Mesothelial cell of epicardium (in vitro differentiated cells): Measurements from ENCODE around the gene CAPN15. TPM values are rescaled to one million over a fixed set of nuclear protein-coding genes. Genes with fewer than 3 reads are reported as not detected.

Experiments
- DNase-seq, 2 experiments: peaks; one replicate each; pipeline ENCODE4 v3.0.0; 2021; ENCODE audit warnings: low spot score in 2 of 2; ENCODE audit not compliant: unreplicated experiment in 2 of 2
- H3K27ac Mint-ChIP-seq: 2 replicates; pipeline ENCODE4 v1.8.0; 2021; ENCODE audit warnings: mixed read lengths
- H3K27me3 Mint-ChIP-seq: 2 replicates; pipeline ENCODE4 v1.8.0; 2021; ENCODE audit warnings: low read depth, mixed read lengths
- H3K36me3 Mint-ChIP-seq: 2 replicates; pipeline ENCODE4 v1.8.0; 2021; ENCODE audit warnings: mixed read lengths
- H3K4me1 Mint-ChIP-seq: 2 replicates; pipeline ENCODE4 v1.8.0; 2021; ENCODE audit warnings: mixed read lengths
- H3K4me3 Mint-ChIP-seq: 2 replicates; pipeline ENCODE4 v1.8.0; 2021; ENCODE audit warnings: mild to moderate bottlenecking, moderate library complexity, mixed read lengths
- H3K9me3 Mint-ChIP-seq: 2 replicates; pipeline ENCODE4 v1.8.0; 2021; ENCODE audit warnings: mixed read lengths
- total RNA-seq: library from RNA; stranded (reverse); gene quantifications from 3 replicates; pipeline ENCODE4 v1.2.1, GENCODE V29; 2021
- TF ChIP-seq, protein P1 (sequence below): fragments of 200-600 bp; sonication (generic); IDR thresholded peaks from one replicate; pipeline ENCODE4 v1.5.0; 2021; ENCODE audit warnings: antibody characterized with exemption; ENCODE audit not compliant: unreplicated experiment

The CAPN15 gene
- total RNA-seq, 1 donor from 2014 or later: 49.1 TPM

DNA sequence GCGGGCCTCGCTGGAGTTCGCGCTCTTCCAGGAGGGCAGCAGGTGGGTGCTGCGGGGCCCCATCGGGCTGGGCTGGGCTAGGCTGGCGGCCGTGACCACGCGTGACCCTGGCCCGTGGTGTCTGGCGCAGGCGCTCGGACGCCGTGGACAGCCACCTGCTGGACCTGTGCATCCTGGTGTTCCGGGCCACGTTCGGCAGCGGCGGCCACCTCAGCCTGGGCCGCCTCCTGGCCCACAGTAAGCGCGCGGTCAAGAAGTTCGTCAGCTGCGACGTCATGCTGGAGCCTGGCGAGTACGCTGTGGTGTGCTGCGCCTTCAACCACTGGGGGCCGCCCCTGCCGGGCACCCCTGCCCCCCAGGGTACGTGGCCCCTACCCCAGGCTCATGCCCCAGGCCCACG, 24.7 kb downstream of the CAPN15 start:
- Mint-ChIP-seq H3K27me3 (peaks cover 2% of the 10 kb centered on the region), H3K4me1 (no peaks in the 10 kb centered on the region), H3K27ac (no peak overlapping the region), H3K36me3 (peaks cover 2% of the 10 kb centered on the region), H3K9me3 (no peaks in the 10 kb centered on the region), H3K4me3 (no peak overlapping the region)
- TF ChIP-seq, protein P1, sequence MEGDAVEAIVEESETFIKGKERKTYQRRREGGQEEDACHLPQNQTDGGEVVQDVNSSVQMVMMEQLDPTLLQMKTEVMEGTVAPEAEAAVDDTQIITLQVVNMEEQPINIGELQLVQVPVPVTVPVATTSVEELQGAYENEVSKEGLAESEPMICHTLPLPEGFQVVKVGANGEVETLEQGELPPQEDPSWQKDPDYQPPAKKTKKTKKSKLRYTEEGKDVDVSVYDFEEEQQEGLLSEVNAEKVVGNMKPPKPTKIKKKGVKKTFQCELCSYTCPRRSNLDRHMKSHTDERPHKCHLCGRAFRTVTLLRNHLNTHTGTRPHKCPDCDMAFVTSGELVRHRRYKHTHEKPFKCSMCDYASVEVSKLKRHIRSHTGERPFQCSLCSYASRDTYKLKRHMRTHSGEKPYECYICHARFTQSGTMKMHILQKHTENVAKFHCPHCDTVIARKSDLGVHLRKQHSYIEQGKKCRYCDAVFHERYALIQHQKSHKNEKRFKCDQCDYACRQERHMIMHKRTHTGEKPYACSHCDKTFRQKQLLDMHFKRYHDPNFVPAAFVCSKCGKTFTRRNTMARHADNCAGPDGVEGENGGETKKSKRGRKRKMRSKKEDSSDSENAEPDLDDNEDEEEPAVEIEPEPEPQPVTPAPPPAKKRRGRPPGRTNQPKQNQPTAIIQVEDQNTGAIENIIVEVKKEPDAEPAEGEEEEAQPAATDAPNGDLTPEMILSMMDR: no peak
- DNase-seq: no peak

DNA sequence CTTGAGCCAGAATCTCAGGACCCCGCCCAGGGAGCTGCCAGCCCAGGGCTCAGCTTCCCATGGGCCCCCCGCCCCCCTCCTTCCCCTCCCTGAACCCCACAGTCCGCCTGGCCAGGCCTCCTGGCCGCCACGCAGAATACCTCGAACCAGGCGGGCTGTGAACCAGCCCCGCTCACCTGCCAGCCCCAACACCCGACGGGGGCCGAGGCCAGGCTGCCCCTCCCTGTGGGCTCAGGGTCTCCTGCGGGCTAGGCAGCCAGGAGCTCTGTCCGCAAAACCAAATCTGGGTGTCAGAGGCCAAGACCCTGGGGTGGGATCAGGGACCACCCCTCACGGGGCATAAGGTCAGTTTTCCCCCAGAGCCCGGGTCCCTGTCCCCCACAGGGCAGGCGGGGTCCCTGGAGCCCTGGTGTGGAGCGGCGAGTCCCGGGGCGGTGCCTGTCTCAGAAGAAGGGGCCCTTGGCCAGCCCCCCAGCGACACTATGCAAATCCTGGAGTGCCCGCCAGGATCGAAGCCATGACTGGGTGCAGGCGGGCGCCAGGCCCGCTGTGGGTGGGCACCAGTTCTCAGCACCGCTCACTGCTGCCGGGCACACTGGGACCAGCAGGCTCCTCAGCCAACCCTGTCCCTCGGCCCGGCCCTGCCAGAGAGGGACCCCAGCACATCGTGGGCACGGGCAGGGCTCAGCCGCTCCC, 26.2 kb downstream of the CAPN15 start:
- TF ChIP-seq, protein P1: no peak
- Mint-ChIP-seq H3K27ac (no peak overlapping the region), H3K9me3 (no peaks in the 10 kb centered on the region), H3K4me3 (no peak overlapping the region), H3K4me1 (no peaks in the 10 kb centered on the region), H3K36me3 (peaks cover 2% of the 10 kb centered on the region), H3K27me3 (peaks cover 17% of the 10 kb centered on the region)
- no peak for DNase-seq

DNA sequence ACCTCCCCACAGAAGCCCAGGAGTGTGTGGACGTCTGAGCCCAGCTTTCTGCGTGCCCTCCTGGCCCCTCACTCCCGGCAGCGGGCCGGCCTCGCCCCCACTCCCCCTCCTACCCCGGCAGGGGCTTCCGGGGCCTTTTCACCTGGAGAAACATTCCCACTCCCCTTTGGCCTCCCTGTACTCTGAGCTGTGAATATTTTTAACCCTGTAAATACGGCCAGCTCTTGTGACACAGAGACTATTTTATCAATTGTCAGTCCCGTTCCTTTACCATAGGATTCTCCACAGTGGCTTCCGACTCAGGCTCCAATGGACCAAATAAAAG, 26.7 kb downstream of the CAPN15 start:
- TF ChIP-seq, protein P1: no peak
- DNase-seq: no peak
- H3K4me3 Mint-ChIP-seq: no peak overlapping the region
- H3K27me3 Mint-ChIP-seq: peaks cover 23% of the 10 kb centered on the region
- no peaks in the 10 kb centered on the region for H3K9me3 Mint-ChIP-seq
- peaks cover 2% of the 10 kb centered on the region for H3K36me3 Mint-ChIP-seq
- H3K27ac Mint-ChIP-seq: no peak overlapping the region
- H3K4me1 Mint-ChIP-seq: no peaks in the 10 kb centered on the region

DNA sequence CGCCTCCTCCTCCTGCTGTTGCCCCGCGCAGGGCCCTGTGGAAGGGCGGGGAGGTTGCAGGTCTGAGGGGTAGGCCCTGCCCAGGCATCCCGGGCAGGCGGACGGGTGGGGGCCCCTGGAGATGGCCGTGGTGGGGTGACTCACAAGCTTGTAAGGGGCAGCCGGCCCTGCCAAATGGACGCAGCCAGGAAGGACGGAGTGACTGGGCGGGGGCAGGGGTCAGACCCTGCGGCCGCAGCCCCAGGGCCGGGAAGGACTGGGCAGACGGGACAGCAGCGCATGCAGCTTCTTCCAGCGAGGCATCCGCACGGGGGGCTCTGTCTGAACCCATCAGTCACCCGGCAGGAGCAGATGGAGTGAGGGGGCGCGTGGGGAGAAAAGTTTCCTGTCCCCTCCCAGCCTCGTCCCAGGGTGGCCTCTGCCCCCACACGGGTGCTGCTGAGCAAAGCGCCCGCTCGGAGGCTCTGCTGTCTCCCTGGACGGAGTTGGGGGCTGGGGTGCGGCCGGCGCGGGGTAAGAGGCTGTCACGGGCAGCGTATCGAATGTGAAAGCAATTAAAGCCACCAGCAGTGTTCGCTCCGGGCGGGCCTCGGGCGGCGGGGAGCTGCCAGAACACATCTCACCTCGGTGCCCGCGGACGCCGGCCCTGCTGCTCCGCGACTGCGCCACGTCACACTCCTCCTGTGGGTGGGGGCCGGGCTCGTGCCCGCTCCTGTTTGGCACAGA, 27.3 kb downstream of the CAPN15 start:
- H3K4me3 Mint-ChIP-seq: no peak overlapping the region
- H3K4me1 Mint-ChIP-seq: peaks cover 2% of the 10 kb centered on the region
- no peaks in the 10 kb centered on the region for H3K9me3 Mint-ChIP-seq
- H3K27me3 Mint-ChIP-seq: peaks cover 26% of the 10 kb centered on the region
- TF ChIP-seq, protein P1: no peak
- no peak overlapping the region for H3K27ac Mint-ChIP-seq
- H3K36me3 Mint-ChIP-seq: peaks cover 2% of the 10 kb centered on the region
- no peak for DNase-seq

DNA sequence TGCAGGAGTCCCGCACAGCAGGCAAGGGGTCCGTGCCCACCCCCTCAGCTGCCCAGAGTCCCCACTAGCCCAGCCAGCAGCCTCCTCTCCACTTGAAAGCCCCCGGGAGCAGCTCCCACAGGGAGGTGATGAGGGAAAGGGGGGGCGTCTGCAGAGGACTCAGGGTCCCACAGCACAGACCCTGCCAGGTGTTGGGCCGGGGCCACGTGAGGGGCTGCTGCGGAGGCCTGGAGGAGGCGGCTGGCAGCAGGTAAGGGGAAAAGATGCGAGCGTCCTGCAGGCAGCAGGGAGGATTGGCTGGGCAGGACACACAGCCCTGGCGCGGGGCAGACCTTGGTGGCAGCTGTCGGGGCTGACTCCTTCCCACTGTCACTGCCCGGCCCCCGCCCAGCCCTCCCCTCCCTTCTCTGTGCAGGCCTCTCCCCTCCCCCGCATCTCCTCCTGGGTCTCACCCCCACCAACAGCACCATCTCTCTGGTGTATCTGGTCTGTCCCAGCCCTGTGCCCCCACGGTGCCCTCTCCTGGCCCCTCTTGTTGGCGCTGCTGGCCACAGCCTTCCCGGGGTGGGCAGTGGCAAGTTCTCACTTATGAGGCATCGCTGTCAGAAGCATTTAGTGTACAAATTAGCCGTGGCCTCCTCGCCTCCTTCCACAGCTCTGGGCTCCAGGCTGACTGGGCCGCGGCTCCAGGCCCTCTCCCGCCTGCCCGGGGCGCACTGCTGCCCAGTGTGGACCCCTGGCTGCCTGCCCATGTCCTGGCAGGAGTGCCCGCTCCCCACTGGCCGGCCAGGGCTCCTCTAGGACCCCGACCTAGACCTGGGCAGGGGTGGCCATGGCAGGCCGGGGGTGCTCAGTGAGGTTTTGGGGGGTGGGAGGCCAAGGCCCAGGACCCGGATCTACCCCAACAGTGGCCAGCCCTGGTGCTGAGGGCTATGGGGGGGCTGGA, 28.3 kb downstream of the CAPN15 start:
- TF ChIP-seq, protein P1: no peak

More for the DNA sequence above, 28.3 kb downstream of the CAPN15 start:
- Mint-ChIP-seq H3K4me1 (peaks cover 2% of the 10 kb centered on the region), H3K4me3 (no peak overlapping the region), H3K27me3 (peaks cover 26% of the 10 kb centered on the region), H3K36me3 (peaks cover 2% of the 10 kb centered on the region), H3K9me3 (no peaks in the 10 kb centered on the region), H3K27ac (no peak overlapping the region)
- DNase-seq: no peak
